A673 (cell line): ENCODE measurements around the gene JAKMIP1. TPM values are rescaled to one million over a fixed set of nuclear protein-coding genes. Genes with fewer than 3 reads are reported as not detected.

Source experiments
- BruUV-seq: library from RNA; stranded (reverse); fragments of 400-500 nt; replicated peaks from 2 replicates; lab custom pipeline; 2021; lab: Mats Ljungman, UMichigan
- CTCF ChIA-PET: fragments of 300-600 bp; sonication (Branson Sonifier 250); formaldehyde crosslinking; loops from one replicate; lab custom pipeline; 2022; ENCODE audit warnings: antibody characterized with exemption; lab: Charles Lee
- POLR2A ChIA-PET: fragments of 300-600 bp; sonication (Branson Sonifier 250); formaldehyde crosslinking; loops from one replicate; lab custom pipeline; 2022; ENCODE audit warnings: antibody characterized with exemption; ENCODE audit not compliant: low non-redundant PET; lab: Charles Lee
- DNase-seq: peaks from one replicate; pipeline ENCODE4 v3.0.0-alpha.2; 2015; ENCODE audit warnings: low spot score
- H3K27ac ChIP-seq: fragments of 200-600 bp; sonication (generic); 2 replicates; pipeline ENCODE4 v1.5.1; 2016; ENCODE audit warnings: mixed run types, low read depth, mild to moderate bottlenecking, mixed read lengths, antibody characterized with exemption, low read length; ENCODE audit not compliant: poor library complexity, severe bottlenecking
- H3K27me3 ChIP-seq: fragments of 200-600 bp; sonication (generic); replicated peaks from 2 replicates; pipeline ENCODE4 v1.6.1; 2017; ENCODE audit warnings: mixed run types, low read depth, mild to moderate bottlenecking, mixed read lengths, antibody characterized with exemption, low read length; ENCODE audit not compliant: insufficient read depth, poor library complexity
- H3K36me3 ChIP-seq: fragments of 200-600 bp; sonication (generic); 2 replicates; pipeline ENCODE4 v1.6.1; 2016; ENCODE audit warnings: mixed run types, mild to moderate bottlenecking, mixed read lengths, antibody characterized with exemption, low read length; ENCODE audit not compliant: insufficient read depth, poor library complexity, severe bottlenecking
- H3K4me1 ChIP-seq: fragments of 200-600 bp; sonication (generic); 2 replicates; pipeline ENCODE4 v1.6.1; 2017; ENCODE audit warnings: mixed run types, mild to moderate bottlenecking, mixed read lengths, antibody characterized with exemption, low read length; ENCODE audit not compliant: insufficient read depth, poor library complexity, severe bottlenecking
- H3K4me3 ChIP-seq: fragments of 200-600 bp; sonication (generic); 2 replicates; pipeline ENCODE4 v1.5.1; 2016; ENCODE audit warnings: low read depth, mixed run types, mild to moderate bottlenecking, mixed read lengths, low read length; ENCODE audit not compliant: poor library complexity, severe bottlenecking
- H3K9me3 ChIP-seq: fragments of 200-600 bp; sonication (generic); 2 replicates; pipeline ENCODE4 v1.6.1; 2016; ENCODE audit warnings: mixed run types, low read depth, mild to moderate bottlenecking, mixed read lengths, antibody characterized with exemption, low read length; ENCODE audit not compliant: poor library complexity, severe bottlenecking
- CTCF ChIP-seq: fragments of 300-800, 200-600 bp; sonication (generic); conservative IDR thresholded peaks from 2 replicates; pipeline ENCODE4 v1.5.1; 2017; ENCODE audit warnings: low read depth, mild to moderate bottlenecking, antibody characterized with exemption, low read length, moderate library complexity, mixed read lengths
- EZH2 ChIP-seq: fragments of 200-600 bp; sonication (generic); IDR thresholded peaks from 2 replicates; pipeline ENCODE4 v1.6.1; 2017; ENCODE audit warnings: borderline replicate concordance, low read depth, mild to moderate bottlenecking, mixed read lengths, antibody characterized with exemption, low read length; ENCODE audit not compliant: poor library complexity, severe bottlenecking
- intact Hi-C: fragments of 100-400 bp; cut with micrococcal nuclease; formaldehyde crosslinking; loops from one replicate; pipeline ENCODE4 v1.10.0; 2022; ENCODE audit not compliant: unreplicated experiment
- total RNA-seq: library from RNA; stranded (reverse); gene quantifications from 2 replicates; pipeline ENCODE4 v1.2.3, GENCODE V29; 2021

Gene JAKMIP1
- total RNA-seq, 1 experiment from 2014 or later = not detected

- no peaks in the 10 kb centered on the region for H3K36me3 ChIP-seq
- no peaks in the 10 kb centered on the region for H3K4me1 ChIP-seq
- no peaks in the 10 kb centered on the region for H3K9me3 ChIP-seq
- CTCF ChIA-PET = interaction anchor here (0.6 kb wide), 1 partner anchor 471 kb away, joined by 6 read pairs; no protein-coding TSS in a partner anchor
- H3K27ac ChIP-seq = no peak overlapping the region
- TF ChIP-seq EZH2 (no peak), CTCF (no peak)
- POLR2A ChIA-PET = no interaction called here
- no peak for DNase-seq
- intact Hi-C loops = no loop called here
- peaks cover 73% of the 10 kb centered on the region for H3K27me3 ChIP-seq
- BruUV-seq = no TSS peak
- no peak overlapping the region for H3K4me3 ChIP-seq
These were observed 3.5 kb downstream of the JAKMIP1 start for GRCh38 chr4:6196871-6197270.

- CTCF ChIA-PET = no interaction called here
- no peak for TF ChIP-seq CTCF
- TF ChIP-seq EZH2 = no peak
These were observed 4.0 kb downstream of the JAKMIP1 start for GRCh38 chr4:6196324-6196723.

GRCh38 chr4:6195602-6196319, 4.6 kb downstream of the JAKMIP1 start:
- no peaks in the 10 kb centered on the region for H3K9me3 ChIP-seq
- no peak overlapping the region for H3K4me3 ChIP-seq
- no peak overlapping the region for H3K27ac ChIP-seq
- no peaks in the 10 kb centered on the region for H3K4me1 ChIP-seq
- TF ChIP-seq CTCF (no peak), EZH2 (no peak)
- DNase-seq = no peak
- no peaks in the 10 kb centered on the region for H3K36me3 ChIP-seq
- no TSS peak for BruUV-seq
- POLR2A ChIA-PET = no interaction called here
- H3K27me3 ChIP-seq = peaks cover 71% of the 10 kb centered on the region
- intact Hi-C loops = no loop called here
- CTCF ChIA-PET = no interaction called here

More at GRCh38 chr4:6196324-6196723, 4.0 kb downstream of the JAKMIP1 start:
- intact Hi-C loops = no loop called here
- Histone ChIP-seq H3K27ac (no peak overlapping the region), H3K36me3 (no peaks in the 10 kb centered on the region), H3K9me3 (no peaks in the 10 kb centered on the region), H3K27me3 (peaks cover 73% of the 10 kb centered on the region), H3K4me1 (no peaks in the 10 kb centered on the region), H3K4me3 (no peak overlapping the region)
- POLR2A ChIA-PET = no interaction called here
- no TSS peak for BruUV-seq
- no peak for DNase-seq
